Activated T-helper 1 cell treated with anti-CD3 and anti-CD28 coated beads, Interleukin-12 subunit alpha, Interleukin-12 subunit beta, Interleukin-2, Interleukin-4 antibody, amounts not matched to agents 30 ng/mL and 10 ng/mL and 1 ng/mL, durations not matched to agents 14 hours and 24 hours and 36 hours (primary cell): Measurements from ENCODE around the gene CRELD2. TPM values are rescaled to one million over a fixed set of nuclear protein-coding genes. Genes with fewer than 3 reads are reported as not detected.

Experiments
- DNase-seq: peaks from one replicate; pipeline ENCODE4 v3.0.0; 2021; ENCODE audit warnings: low spot score
- H3K27ac Mint-ChIP-seq: one replicate; pipeline ENCODE4 v1.8.0; 2021; ENCODE audit warnings: mild to moderate bottlenecking, mixed read lengths
- H3K27me3 Mint-ChIP-seq: one replicate; pipeline ENCODE4 v1.8.0; 2022; ENCODE audit warnings: mild to moderate bottlenecking, moderate library complexity, mixed read lengths; ENCODE audit not compliant: insufficient read depth
- H3K36me3 Mint-ChIP-seq: one replicate; pipeline ENCODE4 v1.8.0; 2021; ENCODE audit warnings: low read depth, mixed read lengths
- H3K4me1 Mint-ChIP-seq: one replicate; pipeline ENCODE4 v1.8.0; 2021; ENCODE audit warnings: low read depth, mixed read lengths
- H3K4me3 Mint-ChIP-seq: one replicate; pipeline ENCODE4 v1.8.0; 2021; ENCODE audit warnings: mild to moderate bottlenecking, moderate library complexity, mixed read lengths
- H3K9me3 Mint-ChIP-seq: one replicate; pipeline ENCODE4 v1.8.0; 2021; ENCODE audit warnings: mixed read lengths
- intact Hi-C: fragments of 100-400 bp; cut with micrococcal nuclease; formaldehyde crosslinking; loops from one replicate; pipeline ENCODE4 v1.15.1; 2024
- total RNA-seq: library from RNA; stranded (reverse); gene quantifications from 2 replicates; pipeline ENCODE4 v1.2.3, GENCODE V29; 2022

CRELD2 gene
- total RNA-seq, 1 donor from 2014 or later = 51.0 TPM

DNA sequence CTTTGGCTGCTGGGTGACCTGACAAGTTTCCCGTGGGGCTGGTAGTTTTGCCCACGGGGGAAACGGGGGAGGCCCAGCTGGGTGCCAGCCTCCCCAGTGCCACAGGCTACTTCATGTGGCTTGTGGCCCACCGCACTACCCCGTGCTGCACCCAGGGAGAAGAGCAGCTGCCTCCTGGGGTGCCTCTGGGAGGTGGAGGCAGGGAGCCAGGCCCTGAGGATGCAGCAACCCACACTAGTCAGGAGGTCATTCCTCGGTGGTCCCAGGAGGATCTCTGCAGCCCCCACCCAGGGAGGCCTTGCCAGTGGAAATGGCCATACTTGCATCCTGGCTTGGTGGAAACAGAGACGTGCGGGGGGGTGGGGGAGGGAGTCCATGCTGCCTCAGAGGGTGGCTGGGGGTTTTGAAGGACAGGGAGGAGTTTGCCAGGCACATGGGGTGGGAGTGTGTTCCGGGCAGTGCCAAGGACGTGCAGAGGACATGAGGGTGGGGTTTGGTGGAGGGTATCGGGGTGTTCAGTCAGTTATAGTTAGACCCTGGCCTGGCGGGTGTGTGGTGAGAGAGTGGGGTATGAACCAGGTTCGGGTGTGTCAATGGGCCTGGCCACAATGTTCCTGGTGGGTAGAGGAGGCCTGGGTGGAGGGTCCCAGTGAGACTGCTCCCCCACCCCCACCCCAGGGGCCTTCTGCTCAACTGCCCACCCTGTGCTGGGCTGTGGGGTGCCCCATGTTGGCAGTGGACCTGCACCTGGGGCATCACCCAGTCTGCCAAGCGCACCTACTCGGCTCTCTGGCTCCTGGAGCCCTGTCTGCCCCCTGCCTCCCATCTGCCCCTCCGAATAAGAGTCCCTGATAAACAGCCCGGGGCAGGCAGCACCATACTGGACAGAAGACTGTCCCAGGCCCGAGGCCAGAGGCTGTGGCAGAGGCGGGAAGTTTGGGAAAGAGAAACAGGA is 46.0 kb downstream of the CRELD2 start:
- Mint-ChIP-seq H3K27me3 (no peaks in the 10 kb centered on the region), H3K4me3 (peak overlapping the region; percentile 88), H3K27ac (peak overlapping the region; percentile 84), H3K36me3 (peaks cover 29% of the 10 kb centered on the region), H3K4me1 (peaks cover 24% of the 10 kb centered on the region), H3K9me3 (no peaks in the 10 kb centered on the region)
- intact Hi-C loops = loop anchor here (5.0 to 10.0 kb wide), 2 partner anchors 37 to 570 kb away; partner anchors contain the start of gene TYMP
- DNase-seq = no peak

DNA sequence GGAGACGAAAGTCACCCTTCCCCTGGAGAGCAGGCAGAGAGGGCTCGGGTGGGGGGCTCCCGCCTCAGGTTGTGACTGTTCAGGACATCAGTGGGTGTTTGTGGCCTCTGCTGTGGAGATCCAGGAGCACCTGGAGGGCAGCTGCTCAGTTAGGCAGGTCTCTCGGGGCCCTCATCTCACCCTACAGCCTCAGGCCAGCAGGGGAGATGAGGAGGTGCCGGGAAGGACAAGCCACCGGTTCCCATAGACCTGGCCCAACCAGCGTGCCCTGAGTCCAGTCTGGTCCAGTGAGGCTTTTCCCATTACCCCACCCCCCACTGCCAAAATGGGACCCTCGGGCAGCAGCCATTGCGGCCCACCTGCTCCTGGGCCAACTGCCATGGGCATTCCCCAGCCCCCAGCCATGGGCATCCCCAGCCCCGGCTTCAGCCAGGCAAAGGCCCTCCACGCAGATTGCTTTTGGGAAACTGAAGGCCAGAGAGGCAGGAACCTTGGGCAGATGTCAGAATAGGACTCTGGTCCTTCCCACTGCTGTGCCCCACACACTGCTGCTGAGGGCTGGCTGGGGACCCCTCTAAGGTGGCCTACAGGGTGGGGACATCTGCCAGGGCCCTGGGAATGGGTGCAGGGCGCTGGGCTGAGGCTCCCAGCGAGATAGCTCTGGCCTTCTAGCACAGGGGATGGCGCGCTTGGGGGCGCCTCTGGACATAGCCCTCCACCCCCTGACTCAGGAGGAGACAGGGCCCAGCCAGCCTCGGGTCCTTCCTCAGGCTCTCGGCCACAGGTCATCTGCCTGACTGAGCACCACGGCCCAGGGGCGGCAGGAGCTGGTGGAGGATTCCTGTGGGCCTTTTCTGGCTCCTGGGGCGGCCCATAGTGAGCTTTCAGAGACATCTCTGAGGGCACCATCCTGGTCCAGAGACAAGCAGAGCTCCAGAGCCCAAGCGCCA is 46.9 kb downstream of the CRELD2 start:
- DNase-seq = no peak
- H3K27ac Mint-ChIP-seq = no peak overlapping the region
- H3K36me3 Mint-ChIP-seq = peaks cover 29% of the 10 kb centered on the region
- peaks cover 27% of the 10 kb centered on the region for H3K4me1 Mint-ChIP-seq
- no peaks in the 10 kb centered on the region for H3K27me3 Mint-ChIP-seq
- intact Hi-C loops = loop anchor here (10.0 kb wide), 1 partner anchor 569 kb away; the partner anchor contains the start of gene TYMP
- H3K9me3 Mint-ChIP-seq = no peaks in the 10 kb centered on the region
- H3K4me3 Mint-ChIP-seq = peak overlapping the region; percentile 88

DNA sequence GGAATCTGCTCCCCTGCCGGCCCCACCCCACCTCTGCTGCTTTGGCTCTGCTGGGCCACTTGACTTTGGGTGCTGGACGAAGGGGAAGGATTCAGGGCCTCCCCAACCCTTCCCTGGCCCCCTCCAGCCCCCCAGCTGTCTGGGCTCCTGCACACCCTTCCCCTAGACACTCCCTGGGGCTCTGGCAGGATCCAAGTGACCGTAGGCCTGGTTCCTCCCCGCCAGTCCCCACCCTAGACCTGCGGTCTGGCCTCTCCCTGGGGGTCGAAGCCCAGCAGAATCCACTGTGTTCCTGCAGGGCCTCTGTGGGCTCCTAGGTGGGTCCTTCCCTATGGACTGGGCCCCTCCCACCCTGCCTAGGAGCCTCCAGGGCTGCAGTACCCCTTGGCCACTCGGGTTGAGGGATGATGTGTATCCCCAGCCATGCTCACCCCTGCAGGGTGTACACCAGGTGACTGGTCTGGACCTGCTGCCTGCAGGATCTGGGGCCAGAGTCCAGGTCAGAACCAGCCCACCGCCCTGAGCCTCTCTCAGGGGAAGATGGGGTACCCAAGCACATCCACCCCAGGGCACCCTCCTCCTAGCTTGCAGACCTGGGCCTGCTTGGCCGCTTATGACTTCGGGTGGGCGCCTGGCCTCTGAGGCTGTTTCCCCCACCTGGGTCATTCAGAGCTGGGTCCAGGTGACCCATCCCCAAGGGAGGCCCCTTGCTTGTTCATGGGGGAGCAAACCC is 47.8 kb downstream of the CRELD2 start:
- Mint-ChIP-seq H3K27ac (peak overlapping the region; percentile 34), H3K4me3 (peak overlapping the region; percentile 45), H3K9me3 (no peaks in the 10 kb centered on the region), H3K4me1 (peaks cover 34% of the 10 kb centered on the region), H3K36me3 (peaks cover 29% of the 10 kb centered on the region), H3K27me3 (no peaks in the 10 kb centered on the region)
- DNase-seq = no peak
- intact Hi-C loops = loop anchor here (10.0 kb wide), 1 partner anchor 569 kb away; the partner anchor contains the start of gene TYMP

DNA sequence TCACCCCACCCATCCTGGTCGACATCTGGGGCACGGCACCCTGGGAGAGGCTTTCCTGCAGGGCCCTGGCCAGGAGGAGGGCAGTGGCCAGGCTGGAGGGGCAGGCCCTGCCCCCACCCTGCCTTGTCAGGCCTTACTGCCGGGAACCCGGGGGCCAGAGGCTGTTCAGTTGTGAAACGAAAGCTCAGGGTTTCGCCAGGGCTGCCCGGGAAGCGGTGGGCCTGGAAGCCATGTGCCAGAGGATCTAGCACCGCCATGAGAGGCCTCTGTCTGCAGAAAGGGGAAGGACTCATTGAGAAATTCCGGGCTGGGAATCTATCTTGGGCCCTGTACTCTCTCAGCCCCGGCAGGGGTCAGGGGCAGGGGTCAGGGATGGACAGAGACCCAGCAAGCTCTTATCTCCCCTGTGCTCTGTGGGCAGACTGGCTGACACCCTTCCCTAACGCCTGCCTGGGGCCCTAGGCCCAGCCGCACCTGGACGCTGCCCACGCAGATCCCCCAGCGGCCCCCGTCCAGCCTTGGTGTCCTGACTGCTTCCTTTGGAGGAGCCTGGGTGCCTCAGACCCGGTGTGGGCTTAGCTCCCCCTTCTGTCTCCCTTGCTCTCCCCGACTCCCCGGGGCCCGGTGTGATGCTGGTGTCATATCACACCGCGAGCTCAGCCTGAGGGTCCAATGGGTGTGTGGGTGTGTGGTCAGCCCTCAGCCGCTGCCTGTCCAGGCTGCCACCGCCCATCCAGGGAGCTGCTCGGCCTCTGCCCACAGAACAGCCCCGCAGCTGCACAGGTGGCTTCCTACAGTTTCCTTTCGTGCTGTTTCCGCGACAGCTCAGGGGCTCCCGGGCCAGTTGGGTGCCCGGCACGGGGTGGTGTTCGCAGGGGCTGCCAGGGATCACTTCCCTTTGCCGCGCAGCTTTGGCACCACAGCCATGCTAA is 48.6 kb downstream of the CRELD2 start:
- H3K4me3 Mint-ChIP-seq = peak overlapping the region; percentile 30

DNA sequence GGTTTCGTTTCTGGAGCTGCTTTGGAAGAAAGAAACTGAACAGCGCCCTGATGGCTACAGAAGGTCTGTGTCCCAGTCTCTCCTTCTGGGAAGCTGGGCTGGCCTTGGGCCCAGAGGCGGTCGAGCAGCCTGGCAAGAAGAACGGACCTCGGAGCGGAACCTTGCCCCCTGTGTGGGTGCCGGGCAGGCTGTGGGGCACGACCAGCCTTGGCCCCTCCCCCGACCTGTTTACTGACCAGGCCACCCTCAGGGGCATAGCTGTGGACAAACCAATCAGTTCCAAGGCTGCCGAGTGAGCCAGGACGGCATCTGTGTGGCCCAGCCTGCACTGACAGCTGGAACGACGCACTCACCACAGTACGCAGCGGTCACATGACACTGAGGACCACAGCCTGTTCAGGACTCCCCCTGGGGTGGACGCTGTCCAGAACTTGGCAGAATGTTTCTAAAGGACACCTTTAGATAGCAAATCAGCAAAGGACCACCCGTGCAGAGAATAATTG is 49.3 kb downstream of the CRELD2 start:
- H3K4me1 Mint-ChIP-seq = peaks cover 34% of the 10 kb centered on the region
- intact Hi-C loops = loop anchor here (10.0 kb wide), 1 partner anchor 567 kb away; the partner anchor contains the start of gene TYMP
- no peaks in the 10 kb centered on the region for H3K27me3 Mint-ChIP-seq
- peaks cover 20% of the 10 kb centered on the region for H3K36me3 Mint-ChIP-seq
- DNase-seq = no peak
- no peaks in the 10 kb centered on the region for H3K9me3 Mint-ChIP-seq
- peak overlapping the region; percentile 52 for H3K27ac Mint-ChIP-seq
- no peak overlapping the region for H3K4me3 Mint-ChIP-seq

More for the DNA sequence above, 48.6 kb downstream of the CRELD2 start:
- no peak for DNase-seq
- Mint-ChIP-seq H3K36me3 (peaks cover 23% of the 10 kb centered on the region), H3K27me3 (no peaks in the 10 kb centered on the region), H3K27ac (no peak overlapping the region), H3K9me3 (no peaks in the 10 kb centered on the region), H3K4me1 (peaks cover 34% of the 10 kb centered on the region)
- intact Hi-C loops = loop anchor here (10.0 kb wide), 1 partner anchor 568 kb away; the partner anchor contains the start of gene TYMP

DNA sequence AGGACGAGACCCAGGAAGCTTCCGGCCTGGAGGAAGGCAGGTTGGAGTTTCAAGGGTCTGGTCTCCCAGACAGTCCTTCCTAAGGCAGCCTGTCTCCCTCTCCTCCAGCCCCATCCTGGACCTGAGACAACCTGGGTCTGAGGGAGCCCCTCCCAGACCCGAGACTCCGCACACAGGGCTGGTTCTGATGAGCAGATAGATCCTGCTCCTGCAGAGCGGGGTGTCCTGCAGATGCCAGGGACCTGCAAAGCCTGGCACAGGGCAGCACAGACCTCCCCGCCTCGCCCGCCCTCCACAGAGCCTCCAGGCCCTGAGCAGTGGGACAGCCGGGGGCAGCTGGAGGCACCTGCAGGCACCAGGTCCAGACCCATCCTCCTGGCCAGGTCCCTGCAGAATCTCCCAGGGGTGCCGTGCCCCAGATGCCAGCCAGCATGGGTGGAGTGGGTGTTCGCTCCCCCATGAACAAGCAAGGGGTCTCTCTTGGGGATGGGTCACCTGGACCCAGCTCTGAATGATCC is 49.9 kb downstream of the CRELD2 start:
- peaks cover 34% of the 10 kb centered on the region for H3K4me1 Mint-ChIP-seq
- no peak overlapping the region for H3K4me3 Mint-ChIP-seq
- no peaks in the 10 kb centered on the region for H3K9me3 Mint-ChIP-seq
- intact Hi-C loops = loop anchor here (10.0 kb wide), 1 partner anchor 566 kb away; the partner anchor contains the start of gene TYMP
- H3K36me3 Mint-ChIP-seq = peaks cover 14% of the 10 kb centered on the region
- no peak overlapping the region for H3K27ac Mint-ChIP-seq
- DNase-seq = no peak
- H3K27me3 Mint-ChIP-seq = no peaks in the 10 kb centered on the region

DNA sequence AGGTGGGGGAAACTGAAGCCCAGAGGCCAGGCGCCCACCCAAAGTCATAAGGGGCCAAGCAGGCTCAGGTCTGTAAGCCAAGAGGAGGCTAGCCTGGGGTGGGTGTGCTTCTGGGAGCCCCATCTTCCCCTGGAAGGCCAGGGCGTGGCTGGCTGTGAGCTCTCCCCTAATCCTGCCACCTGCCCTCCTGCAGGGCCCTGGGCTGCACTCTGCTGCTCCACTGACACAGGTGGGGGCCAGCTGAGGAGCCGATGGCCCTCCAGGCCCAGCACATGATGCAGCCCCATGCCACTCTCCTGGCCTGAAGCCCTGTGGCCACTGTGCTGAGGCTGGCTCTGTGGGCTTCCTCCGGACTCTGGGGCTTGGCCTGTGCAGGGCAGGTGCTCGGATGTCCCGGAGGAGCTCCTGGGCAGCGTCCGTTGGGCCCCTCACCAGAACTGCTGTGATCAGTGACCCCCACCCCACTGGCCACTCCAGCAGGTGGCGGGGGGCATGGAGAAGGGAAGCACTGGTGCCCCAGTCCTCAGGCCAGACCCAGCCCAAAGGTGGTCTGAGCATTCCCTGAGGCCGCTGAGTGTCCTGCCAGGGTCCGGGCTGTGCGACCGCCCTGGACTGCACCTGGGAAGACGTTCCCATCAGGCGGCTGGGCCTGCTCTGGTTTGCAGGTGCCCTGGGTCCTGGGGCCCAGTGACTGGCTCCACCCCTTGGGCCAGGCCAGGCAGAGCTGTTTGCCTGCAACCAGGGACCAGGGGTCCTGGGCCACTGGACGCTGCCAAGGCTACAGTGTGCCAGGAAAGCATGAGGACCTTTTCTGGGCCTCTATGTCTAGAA is 50.6 kb downstream of the CRELD2 start:
- Mint-ChIP-seq H3K4me1 (peaks cover 27% of the 10 kb centered on the region), H3K27ac (no peak overlapping the region), H3K4me3 (no peak overlapping the region), H3K27me3 (no peaks in the 10 kb centered on the region), H3K9me3 (no peaks in the 10 kb centered on the region), H3K36me3 (peaks cover 7% of the 10 kb centered on the region)
- intact Hi-C loops = loop anchor here (10.0 kb wide), 1 partner anchor 566 kb away; the partner anchor contains the start of gene TYMP
- no peak for DNase-seq

DNA sequence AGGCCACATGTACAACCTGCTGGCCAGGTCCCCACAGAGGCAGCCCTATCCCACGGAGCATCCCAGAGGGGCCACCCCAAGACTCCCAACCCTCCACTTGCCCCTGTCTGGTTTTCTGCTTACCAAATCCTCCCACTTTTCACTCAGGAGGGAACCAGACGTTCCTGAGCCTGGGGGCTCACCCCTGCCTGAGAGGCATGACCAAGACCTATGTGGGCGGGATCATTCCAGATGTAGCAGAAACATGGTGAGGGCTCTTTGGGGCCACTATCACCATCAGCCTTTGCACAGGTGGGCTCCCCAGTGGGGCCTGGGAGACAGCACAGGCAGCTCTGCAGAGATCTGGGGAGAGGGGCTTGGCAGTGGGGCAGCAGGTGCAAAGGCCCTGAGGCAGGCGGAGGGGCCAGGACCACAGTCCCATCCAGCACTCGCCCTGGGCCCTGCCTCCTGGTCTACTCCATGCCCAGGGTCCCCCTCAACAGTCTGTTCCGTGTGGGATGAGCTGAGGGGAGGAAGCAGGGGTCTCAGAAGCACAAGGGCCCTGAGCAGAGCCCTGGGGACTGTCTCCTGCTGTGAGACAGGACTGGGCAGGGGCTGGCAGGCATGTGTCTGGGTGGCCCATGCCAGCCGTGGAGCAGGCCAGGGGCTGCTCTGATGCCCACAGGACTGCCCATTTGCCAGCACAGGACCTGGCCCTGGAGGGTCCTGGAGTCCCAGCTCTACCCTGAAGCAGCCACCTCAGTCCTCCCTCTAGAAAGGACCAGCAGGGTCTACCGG is 51.5 kb downstream of the CRELD2 start:
- no peaks in the 10 kb centered on the region for H3K27me3 Mint-ChIP-seq
- H3K27ac Mint-ChIP-seq = peak overlapping the region; percentile 92
- H3K4me1 Mint-ChIP-seq = peaks cover 22% of the 10 kb centered on the region
- no peak overlapping the region for H3K4me3 Mint-ChIP-seq
- peaks cover 2% of the 10 kb centered on the region for H3K36me3 Mint-ChIP-seq
- H3K9me3 Mint-ChIP-seq = no peaks in the 10 kb centered on the region
- intact Hi-C loops = loop anchor here (2.0 to 10.0 kb wide), 2 partner anchors 33 to 565 kb away; partner anchors contain the start of gene TYMP
- DNase-seq = no peak

DNA sequence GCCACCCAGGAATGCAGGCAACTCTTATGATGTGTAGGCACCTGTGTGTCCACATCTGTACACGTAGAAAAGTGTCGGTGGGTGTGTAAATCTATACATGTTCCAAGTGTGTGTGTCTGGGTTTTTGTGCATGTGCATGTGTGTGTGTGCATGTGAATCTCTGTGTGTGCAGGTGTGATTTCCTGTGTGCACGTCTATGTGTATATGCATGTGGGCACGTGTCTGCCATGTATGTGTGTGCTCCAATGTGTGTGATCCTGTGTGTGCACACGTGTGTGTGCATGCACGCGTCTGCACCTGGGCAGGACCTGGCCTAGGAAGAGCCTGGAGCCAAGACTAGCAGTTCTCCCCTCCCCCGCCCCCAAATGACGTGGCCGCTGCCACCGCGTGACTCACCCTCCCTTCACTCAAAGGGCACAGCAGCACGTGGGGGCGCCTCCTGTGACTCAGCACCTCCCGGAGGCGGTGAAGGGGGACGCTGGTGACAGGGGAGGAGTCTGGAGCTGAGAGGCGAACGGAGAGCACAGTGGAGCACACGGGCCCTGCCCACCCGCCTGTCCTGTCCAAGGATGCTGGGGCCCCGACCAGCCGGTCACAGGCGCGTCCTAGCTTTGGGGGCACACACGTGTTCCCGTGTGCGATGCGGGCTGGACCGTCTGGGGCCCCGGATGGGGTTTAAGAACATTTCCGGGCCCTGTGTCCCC is 52.2 kb downstream of the CRELD2 start:
- Mint-ChIP-seq H3K9me3 (peaks cover 5% of the 10 kb centered on the region), H3K4me1 (peaks cover 29% of the 10 kb centered on the region), H3K4me3 (peak overlapping the region; percentile 81), H3K36me3 (peaks cover 2% of the 10 kb centered on the region), H3K27me3 (no peaks in the 10 kb centered on the region), H3K27ac (peak overlapping the region; percentile 92)
- peak; percentile 88 for DNase-seq
- intact Hi-C loops = loop anchor here (2.0 kb wide), 1 partner anchor 34 kb away; no protein-coding TSS in a partner anchor
